Activated CD4-positive, alpha-beta memory T cell treated with anti-CD3 and anti-CD28 coated beads, Interleukin-2, amount 10 ng/mL, durations not matched to agents 7 days and 5 days (primary cell): Measurements from ENCODE around the gene ANKRD36C. TPM values are rescaled to one million over a fixed set of nuclear protein-coding genes. Genes with fewer than 3 reads are reported as not detected.
"Not testable (repeated sequence)": the region's sequence is repeated elsewhere in the genome, so short reads cannot be mapped to it uniquely, and the experiment has no call there.

Experiments used
- CTCF ChIA-PET: fragments of 350-600 bp; sonication (Branson Sonifier 250); formaldehyde crosslinking; loops from one replicate; lab custom pipeline; 2021; ENCODE audit warnings: antibody characterized with exemption, inconsistent platforms; lab: Charles Lee
- POLR2A ChIA-PET: fragments of 350-600 bp; sonication (Branson Sonifier 250); formaldehyde crosslinking; loops from one replicate; lab custom pipeline; 2021; ENCODE audit warnings: antibody characterized with exemption; lab: Charles Lee
- DNase-seq: peaks from one replicate; pipeline ENCODE4 v3.0.0-alpha.2; 2020
- H3K27ac Mint-ChIP-seq: one replicate; pipeline ENCODE4 v1.8.0; 2021; ENCODE audit warnings: mild to moderate bottlenecking, mixed read lengths
- H3K27me3 Mint-ChIP-seq: one replicate; pipeline ENCODE4 v1.8.0; 2021; ENCODE audit warnings: mixed read lengths
- H3K36me3 Mint-ChIP-seq: one replicate; pipeline ENCODE4 v1.8.0; 2021; ENCODE audit warnings: low read depth, mixed read lengths
- H3K4me1 Mint-ChIP-seq: one replicate; pipeline ENCODE4 v1.8.0; 2021; ENCODE audit warnings: mixed read lengths
- H3K4me3 Mint-ChIP-seq: one replicate; pipeline ENCODE4 v1.8.0; 2021; ENCODE audit warnings: mild to moderate bottlenecking, mixed read lengths
- H3K9me3 Mint-ChIP-seq: one replicate; pipeline ENCODE4 v1.8.0; 2021; ENCODE audit warnings: mixed read lengths
- total RNA-seq, 2 experiments: library from RNA; stranded (reverse); gene quantifications; one replicate each; pipeline ENCODE4 v1.2.3, GENCODE V29; 2021

The ANKRD36C gene
- total RNA-seq, 2 experiments from 2014 or later = 67.5 to 67.6 TPM

DNA sequence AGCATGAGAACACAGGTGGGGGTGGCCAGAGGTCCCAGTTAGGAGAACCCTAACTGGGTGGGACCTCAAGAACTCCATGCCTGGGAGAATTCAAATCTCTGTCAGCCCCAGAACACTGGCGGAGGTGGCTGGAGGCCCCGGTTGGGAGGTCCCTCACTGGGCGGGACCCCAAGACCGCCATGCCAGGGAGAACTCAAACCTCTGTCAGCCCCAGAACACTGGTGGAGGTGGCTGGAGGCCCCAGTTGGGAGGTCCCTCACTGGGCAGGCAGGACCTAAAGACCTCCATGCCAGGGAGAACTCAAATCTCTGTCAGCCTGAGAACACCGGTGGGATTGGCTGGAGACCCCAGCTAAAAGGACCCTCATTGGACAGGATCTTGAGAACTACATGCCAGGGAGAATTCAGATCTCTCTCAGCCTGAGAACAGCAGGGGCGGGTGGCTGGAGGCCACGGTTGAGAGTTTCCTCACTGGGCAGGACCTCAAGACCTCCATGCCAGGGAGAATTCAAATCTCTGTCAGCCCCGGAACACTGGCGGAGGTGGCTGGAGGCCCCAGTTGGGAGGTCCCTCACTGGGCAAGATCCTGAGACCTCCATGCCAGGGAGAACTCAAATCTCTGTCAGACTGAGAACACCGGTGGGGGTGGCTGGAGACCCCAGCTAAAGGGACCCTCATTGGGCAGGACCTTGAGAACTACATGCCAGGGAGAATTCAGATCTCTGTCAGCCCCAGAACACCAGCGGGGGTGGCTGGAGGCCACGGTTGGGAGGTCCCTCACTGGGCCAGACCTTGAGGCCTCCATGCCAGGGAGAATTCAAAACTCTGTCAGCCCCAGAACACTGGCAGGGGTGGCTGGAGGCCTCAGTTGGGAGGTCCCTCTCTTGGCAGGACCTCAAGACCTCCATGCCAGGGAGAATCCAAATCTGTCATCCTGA lies 157.3 kb downstream of the ANKRD36C start:
- CTCF ChIA-PET, H3K4me1 Mint-ChIP-seq, H3K27ac Mint-ChIP-seq, H3K4me3 Mint-ChIP-seq, H3K9me3 Mint-ChIP-seq, POLR2A ChIA-PET, DNase-seq, H3K27me3 Mint-ChIP-seq: not testable (repeated sequence)
- peaks cover 73% of the 10 kb centered on the region for H3K36me3 Mint-ChIP-seq

DNA sequence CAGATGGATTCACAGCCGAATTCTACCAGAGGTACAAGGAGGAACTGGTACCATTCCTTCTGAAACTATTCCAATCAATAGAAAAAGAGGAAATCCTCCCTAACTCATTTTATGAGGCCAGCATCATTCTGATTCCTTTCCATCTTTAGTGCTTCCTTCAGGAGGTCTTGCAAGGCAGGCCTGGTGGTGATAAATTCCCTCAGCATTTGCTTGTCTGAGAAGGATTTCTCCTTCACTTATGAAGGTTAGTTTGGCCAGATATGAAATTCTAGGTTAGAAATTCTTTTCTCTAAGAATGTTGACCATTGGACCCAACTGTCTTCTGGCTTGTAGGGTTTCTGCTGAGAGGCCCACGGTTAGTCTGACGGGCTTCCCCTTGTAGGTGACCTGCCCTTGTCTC lies 167.4 kb downstream of the ANKRD36C start:
- Mint-ChIP-seq H3K36me3 (peaks cover 38% of the 10 kb centered on the region), H3K9me3 (peaks cover 47% of the 10 kb centered on the region)
- DNase-seq, H3K4me3 Mint-ChIP-seq, H3K4me1 Mint-ChIP-seq, H3K27ac Mint-ChIP-seq, CTCF ChIA-PET, H3K27me3 Mint-ChIP-seq, POLR2A ChIA-PET: not testable (repeated sequence)

DNA sequence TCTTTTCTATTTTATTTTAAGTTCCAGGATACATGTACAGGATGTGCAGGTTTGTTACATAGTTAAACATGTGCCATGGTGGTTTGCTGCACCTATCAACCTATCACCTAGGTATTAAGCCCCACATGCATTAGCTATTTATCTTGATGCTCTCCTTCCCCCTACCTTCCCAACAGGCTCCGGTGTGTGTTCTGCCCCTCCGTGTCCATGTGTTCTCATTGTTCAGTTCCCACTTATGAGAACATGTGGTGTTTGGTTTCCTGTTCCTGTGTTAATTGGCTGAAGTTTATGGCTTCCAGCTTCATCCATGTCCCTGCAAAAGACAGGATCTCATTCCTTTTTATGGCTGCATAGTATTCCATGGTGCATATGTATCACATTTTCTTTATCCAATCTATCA lies 174.1 kb downstream of the ANKRD36C start:
- CTCF ChIA-PET = not testable (repeated sequence)

DNA sequence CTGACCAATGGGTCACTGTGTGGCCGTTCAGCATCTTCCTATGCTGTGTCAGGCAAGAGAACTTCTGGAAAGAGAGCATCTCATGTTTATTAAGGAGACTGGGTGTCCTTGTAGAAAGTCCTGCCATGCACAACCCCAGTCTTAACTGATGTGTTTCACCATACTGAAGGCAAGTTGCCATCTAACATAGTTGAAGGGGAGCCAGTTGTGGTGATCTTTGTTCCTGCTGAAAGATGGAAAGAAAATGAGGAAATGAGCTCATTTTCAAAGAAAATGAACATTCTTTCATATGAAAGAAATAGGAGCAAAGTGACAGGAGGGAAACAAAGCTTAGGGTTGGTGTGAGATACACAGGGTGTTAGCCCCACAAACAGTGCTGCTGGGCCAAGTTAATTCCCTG lies 178.3 kb downstream of the ANKRD36C start:
- H3K27ac Mint-ChIP-seq, DNase-seq, H3K27me3 Mint-ChIP-seq, H3K4me3 Mint-ChIP-seq, POLR2A ChIA-PET, CTCF ChIA-PET, H3K4me1 Mint-ChIP-seq: not testable (repeated sequence)
- peaks cover 37% of the 10 kb centered on the region for H3K36me3 Mint-ChIP-seq
- H3K9me3 Mint-ChIP-seq = peaks cover 33% of the 10 kb centered on the region

More for the DNA sequence above, 174.1 kb downstream of the ANKRD36C start:
- H3K4me3 Mint-ChIP-seq, H3K4me1 Mint-ChIP-seq, DNase-seq, POLR2A ChIA-PET, H3K27me3 Mint-ChIP-seq, H3K27ac Mint-ChIP-seq: not testable (repeated sequence)
- H3K9me3 Mint-ChIP-seq = peaks cover 53% of the 10 kb centered on the region
- H3K36me3 Mint-ChIP-seq = peaks cover 46% of the 10 kb centered on the region

DNA sequence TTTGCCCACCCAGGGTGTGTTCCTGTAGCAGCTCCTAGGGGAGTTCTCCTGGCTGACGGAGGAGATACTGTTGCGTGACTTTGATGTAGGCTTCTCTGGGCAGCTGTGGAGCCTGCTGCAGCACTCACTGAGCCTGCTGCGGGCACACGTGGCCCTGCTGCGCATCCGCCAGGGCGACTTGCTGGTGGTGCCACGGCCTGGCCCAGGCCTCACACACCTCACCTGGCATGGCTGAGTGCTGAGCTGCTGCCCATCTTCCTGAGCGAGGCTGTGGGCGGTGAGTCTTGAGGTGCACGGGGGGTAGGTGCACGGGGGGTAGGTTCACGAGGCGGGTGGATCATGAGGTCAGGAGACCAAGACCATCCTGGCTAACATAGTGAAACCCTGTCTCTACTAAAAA lies 191.7 kb downstream of the ANKRD36C start:
- POLR2A ChIA-PET = no interaction called here
- H3K9me3 Mint-ChIP-seq = peaks cover 7% of the 10 kb centered on the region
- H3K4me1 Mint-ChIP-seq = no peaks in the 10 kb centered on the region
- DNase-seq = no peak
- no peak overlapping the region for H3K4me3 Mint-ChIP-seq
- no peak overlapping the region for H3K27ac Mint-ChIP-seq
- H3K27me3 Mint-ChIP-seq = no peaks in the 10 kb centered on the region
- CTCF ChIA-PET = no interaction called here
- H3K36me3 Mint-ChIP-seq = peaks cover 3% of the 10 kb centered on the region

DNA sequence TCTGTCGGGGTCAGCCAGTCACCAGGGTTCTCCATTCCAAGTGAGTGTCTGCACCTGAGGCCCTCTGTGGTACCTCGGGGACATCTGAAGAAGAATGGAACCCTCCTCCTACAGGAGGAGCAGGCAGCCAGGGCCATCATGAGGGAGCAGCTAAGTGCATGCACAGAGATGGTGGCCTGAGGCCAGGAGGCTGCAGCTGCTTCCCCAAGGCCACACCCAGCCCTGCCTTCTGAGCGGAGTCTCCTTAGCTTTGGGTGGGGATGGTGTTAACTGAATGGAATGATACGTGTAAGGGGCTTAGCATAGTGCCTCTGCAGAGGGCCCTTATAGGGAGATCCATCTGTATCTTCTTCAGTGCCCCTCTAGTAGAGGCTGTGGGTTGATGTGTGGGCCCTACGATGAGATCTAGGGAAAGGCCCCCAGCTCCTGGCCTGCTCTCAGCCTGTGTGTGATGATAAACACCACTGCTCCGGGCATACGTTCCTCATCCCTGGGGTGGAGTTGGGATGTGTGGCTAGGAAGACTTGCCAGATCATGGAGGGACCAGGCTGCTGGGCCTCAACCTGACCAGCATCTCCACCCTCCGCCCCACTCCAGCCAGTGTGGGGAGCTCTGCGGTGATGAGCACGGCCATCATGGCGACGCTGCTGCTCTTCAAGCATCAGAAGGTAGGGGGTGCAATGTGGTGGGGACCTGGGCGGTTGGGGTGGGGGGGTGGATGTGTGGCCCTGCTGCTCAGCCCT lies 192.3 kb downstream of the ANKRD36C start:
- H3K9me3 Mint-ChIP-seq, H3K27me3 Mint-ChIP-seq, H3K4me1 Mint-ChIP-seq, DNase-seq, H3K27ac Mint-ChIP-seq, POLR2A ChIA-PET, H3K4me3 Mint-ChIP-seq, H3K36me3 Mint-ChIP-seq, CTCF ChIA-PET: not testable (repeated sequence)

DNA sequence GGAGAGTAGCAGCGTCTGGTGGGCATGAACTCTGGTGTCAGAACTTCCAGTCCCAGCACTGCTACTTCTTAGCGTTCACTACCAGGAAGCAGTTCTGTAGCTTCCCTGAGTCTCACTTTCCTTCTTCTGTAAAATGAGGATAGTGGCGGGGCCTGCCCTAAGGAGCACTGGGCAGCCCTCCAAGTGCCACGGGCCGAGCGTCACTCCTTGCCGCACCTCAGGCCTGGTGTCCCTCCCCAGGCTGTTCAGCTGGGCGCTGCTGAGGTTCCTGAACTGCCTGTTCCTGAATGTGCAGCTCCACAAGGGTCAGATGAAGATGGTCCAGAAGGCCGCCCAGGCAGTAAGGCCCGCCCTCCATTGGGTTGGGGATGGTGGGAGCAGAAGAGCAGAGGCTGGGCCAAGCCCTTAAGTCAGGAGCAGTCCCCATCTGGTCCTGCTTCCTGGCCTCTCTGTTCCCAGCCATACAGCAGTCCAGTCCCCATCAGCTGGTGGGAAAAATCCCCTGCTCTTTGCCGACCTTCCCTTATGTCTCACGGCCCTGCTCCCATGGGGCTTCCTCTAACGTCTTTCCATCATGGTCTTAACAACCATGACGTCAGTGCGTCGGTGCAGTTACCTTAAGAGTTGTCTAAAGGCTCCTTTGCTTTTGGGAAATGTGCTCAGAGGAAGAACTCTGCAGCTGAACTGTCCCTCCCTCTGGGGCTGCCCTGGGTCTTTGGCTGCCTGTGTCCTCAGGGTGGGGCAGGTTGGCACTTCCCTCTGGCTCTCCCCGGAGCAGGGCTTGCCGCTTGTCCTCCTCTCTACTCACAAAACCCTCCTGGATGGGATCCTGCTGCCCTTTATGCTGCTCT lies 195.2 kb downstream of the ANKRD36C start:
- POLR2A ChIA-PET, DNase-seq, H3K4me3 Mint-ChIP-seq, H3K9me3 Mint-ChIP-seq, H3K4me1 Mint-ChIP-seq, H3K36me3 Mint-ChIP-seq, H3K27ac Mint-ChIP-seq, H3K27me3 Mint-ChIP-seq, CTCF ChIA-PET: not testable (repeated sequence)

DNA sequence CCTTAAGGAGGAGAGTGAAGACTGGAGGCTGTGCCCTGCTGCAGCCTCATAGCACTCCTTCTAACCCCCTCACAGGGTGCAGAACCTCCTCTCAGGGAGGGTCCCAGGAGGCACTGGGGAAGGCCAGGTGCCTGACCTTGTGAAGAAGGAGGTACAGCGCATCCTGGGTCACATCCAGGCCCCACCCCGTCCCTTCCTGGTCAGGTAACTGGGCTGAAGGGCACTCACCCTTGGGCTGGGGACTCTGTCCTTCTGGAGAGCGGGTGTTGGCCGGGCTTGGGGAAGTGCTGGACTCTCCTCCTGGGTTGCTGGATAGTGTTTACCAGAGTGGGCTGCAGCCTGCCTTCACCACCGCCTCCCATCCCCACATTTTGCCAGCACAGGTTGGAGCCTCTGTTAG lies 197.7 kb downstream of the ANKRD36C start:
- POLR2A ChIA-PET, CTCF ChIA-PET, H3K4me1 Mint-ChIP-seq, H3K36me3 Mint-ChIP-seq, H3K27ac Mint-ChIP-seq, H3K9me3 Mint-ChIP-seq, H3K4me3 Mint-ChIP-seq, H3K27me3 Mint-ChIP-seq, DNase-seq: not testable (repeated sequence)

DNA sequence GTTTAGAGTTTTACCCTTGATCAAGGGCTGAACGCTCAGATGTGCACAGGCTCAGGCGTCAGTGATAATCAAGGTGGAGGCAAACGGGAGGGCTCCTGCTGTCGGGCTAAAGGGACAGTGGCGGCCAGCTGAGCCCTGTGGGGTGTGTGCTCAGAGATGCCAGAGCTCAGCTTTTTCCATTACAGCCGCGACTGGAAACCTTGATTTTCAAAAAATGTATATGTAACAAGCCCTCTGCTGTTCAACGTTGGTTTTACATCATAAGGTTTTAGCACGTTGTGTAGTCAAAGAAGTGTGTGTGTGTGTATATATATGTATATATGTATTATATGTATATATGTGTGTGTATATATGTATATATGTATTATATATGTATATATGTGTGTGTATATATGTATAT lies 201.4 kb downstream of the ANKRD36C start:
- H3K9me3 Mint-ChIP-seq, DNase-seq, H3K4me3 Mint-ChIP-seq, H3K27me3 Mint-ChIP-seq, POLR2A ChIA-PET, H3K27ac Mint-ChIP-seq, CTCF ChIA-PET, H3K36me3 Mint-ChIP-seq, H3K4me1 Mint-ChIP-seq: not testable (repeated sequence)

DNA sequence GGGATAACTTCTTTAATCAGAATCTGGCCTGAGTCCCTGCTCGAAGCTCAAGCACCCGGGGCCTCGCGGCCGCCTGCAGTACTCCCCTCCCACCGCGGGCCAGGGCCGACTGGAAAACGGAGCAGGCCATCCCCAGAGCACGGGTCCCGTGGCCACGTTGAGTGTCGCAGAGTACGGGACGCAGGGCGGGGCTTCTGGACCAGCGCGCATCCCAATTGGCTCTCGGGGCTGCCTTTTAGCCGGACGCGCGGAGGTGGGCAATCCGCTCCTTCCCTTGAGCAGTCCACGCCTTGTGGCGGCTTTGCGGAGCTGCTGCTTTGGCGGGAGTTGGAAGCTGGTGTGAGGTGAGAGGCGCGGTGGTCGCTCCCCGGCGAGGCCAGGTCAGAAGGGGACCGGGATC lies 202.2 kb downstream of the ANKRD36C start:
- H3K4me3 Mint-ChIP-seq, H3K36me3 Mint-ChIP-seq, CTCF ChIA-PET, DNase-seq, H3K4me1 Mint-ChIP-seq, POLR2A ChIA-PET, H3K27me3 Mint-ChIP-seq, H3K9me3 Mint-ChIP-seq, H3K27ac Mint-ChIP-seq: not testable (repeated sequence)

DNA sequence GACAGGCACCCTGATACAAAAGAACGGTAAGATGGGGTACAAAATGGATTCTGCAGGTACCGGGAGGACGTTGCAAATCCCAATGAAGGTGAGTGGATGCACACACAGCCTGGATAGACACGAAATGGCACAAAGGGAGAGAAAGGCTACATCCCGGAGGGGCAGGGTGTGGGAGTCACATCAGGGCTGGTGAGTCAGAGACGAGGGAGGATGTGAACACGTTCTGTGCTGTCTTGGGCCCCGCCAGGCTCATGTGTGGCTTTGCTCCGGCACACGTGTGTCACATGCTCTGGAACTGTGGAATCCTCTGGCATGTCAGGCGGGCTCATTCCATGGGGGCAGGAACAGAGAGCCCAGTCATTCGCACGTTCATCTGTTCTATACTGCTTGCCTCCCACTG lies 203.0 kb downstream of the ANKRD36C start:
- H3K9me3 Mint-ChIP-seq, H3K27me3 Mint-ChIP-seq, H3K4me3 Mint-ChIP-seq, DNase-seq, POLR2A ChIA-PET, H3K27ac Mint-ChIP-seq, H3K4me1 Mint-ChIP-seq, CTCF ChIA-PET, H3K36me3 Mint-ChIP-seq: not testable (repeated sequence)
